ENCODE measurements around the gene WDR33. TPM values are rescaled to one million over a fixed set of nuclear protein-coding genes. Genes with fewer than 3 reads are reported as not detected.
"Not testable (repeated sequence)": the region's sequence is repeated elsewhere in the genome, so short reads cannot be mapped to it uniquely, and the experiment has no call there.

WDR33 gene
- total RNA-seq, 1 experiment from 2014 or later, result 46.7 TPM

DNA sequence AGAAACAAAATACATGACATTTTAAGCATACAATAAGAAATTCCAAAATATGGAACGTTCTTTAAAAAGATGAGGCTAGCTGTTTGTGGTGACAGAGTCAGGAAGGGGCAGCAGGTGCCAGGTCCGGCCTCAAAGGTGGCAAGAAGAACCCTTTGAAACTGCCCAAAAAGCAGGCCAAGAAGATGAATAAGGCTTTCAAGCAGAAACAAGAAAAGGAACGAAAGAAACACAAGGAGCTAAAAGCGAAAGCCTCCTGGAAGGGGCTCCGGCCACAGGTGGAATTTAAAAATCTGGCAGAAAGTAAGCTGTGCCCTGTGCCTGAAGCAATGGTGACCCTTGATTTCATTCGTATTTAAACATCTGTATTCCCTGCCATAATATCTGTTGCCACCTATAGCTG is 5.5 kb downstream of the WDR33 start:
- Mint-ChIP-seq H3K36me3 (ENCODE audit: insufficient read depth, unreplicated experiment) (peaks cover 47% of the 10 kb centered on the region), H3K27ac (ENCODE audit: low read depth, unreplicated experiment) (no peak overlapping the region), H3K9me3 (ENCODE audit: unreplicated experiment) (no peaks in the 10 kb centered on the region), H3K27me3 (ENCODE audit: insufficient read depth, unreplicated experiment) (no peaks in the 10 kb centered on the region), H3K4me1 (ENCODE audit: insufficient read depth, unreplicated experiment) (peaks cover 26% of the 10 kb centered on the region), H3K4me3 (ENCODE audit: unreplicated experiment) (no peak overlapping the region)
- no TSS peak for BruUV-seq (replicated peaks)
- CTCF ChIA-PET, result interaction anchor here (0.6 to 0.7 kb wide), 4 partner anchors 28 to 354 kb away, joined by 3 to 6 read pairs (median 4); no protein-coding TSS in a partner anchor
- DNase-seq (ENCODE audit: unreplicated experiment), result no peak
- intact Hi-C loops (cut with micrococcal nuclease), result no loop called here
- TF ChIP-seq, protein P1, sequence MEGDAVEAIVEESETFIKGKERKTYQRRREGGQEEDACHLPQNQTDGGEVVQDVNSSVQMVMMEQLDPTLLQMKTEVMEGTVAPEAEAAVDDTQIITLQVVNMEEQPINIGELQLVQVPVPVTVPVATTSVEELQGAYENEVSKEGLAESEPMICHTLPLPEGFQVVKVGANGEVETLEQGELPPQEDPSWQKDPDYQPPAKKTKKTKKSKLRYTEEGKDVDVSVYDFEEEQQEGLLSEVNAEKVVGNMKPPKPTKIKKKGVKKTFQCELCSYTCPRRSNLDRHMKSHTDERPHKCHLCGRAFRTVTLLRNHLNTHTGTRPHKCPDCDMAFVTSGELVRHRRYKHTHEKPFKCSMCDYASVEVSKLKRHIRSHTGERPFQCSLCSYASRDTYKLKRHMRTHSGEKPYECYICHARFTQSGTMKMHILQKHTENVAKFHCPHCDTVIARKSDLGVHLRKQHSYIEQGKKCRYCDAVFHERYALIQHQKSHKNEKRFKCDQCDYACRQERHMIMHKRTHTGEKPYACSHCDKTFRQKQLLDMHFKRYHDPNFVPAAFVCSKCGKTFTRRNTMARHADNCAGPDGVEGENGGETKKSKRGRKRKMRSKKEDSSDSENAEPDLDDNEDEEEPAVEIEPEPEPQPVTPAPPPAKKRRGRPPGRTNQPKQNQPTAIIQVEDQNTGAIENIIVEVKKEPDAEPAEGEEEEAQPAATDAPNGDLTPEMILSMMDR (IDR thresholded peaks at IDR 0.05; ENCODE audit: unreplicated experiment), result no peak
- POLR2A ChIA-PET, result no interaction called here

- Mint-ChIP-seq H3K27me3 (ENCODE audit: insufficient read depth, unreplicated experiment) (no peaks in the 10 kb centered on the region), H3K4me3 (ENCODE audit: unreplicated experiment) (no peak overlapping the region), H3K9me3 (ENCODE audit: unreplicated experiment) (no peaks in the 10 kb centered on the region), H3K27ac (ENCODE audit: low read depth, unreplicated experiment) (no peak overlapping the region), H3K4me1 (ENCODE audit: insufficient read depth, unreplicated experiment) (peaks cover 6% of the 10 kb centered on the region), H3K36me3 (ENCODE audit: insufficient read depth, unreplicated experiment) (peaks cover 34% of the 10 kb centered on the region)
- DNase-seq (ENCODE audit: unreplicated experiment), result no peak
- BruUV-seq (replicated peaks), result no TSS peak
- ChIA-PET CTCF (no interaction called here), POLR2A (no interaction called here)
- intact Hi-C loops (cut with micrococcal nuclease), result no loop called here
- TF ChIP-seq, protein P1 (IDR thresholded peaks at IDR 0.05; ENCODE audit: unreplicated experiment), result no peak
These were observed 11.0 kb downstream of the WDR33 start for GRCh38 chr2:127799926-127800325.

- H3K4me3 Mint-ChIP-seq (ENCODE audit: unreplicated experiment), result no peak overlapping the region
- ChIA-PET CTCF (no interaction called here), POLR2A (interaction anchor here (0.6 to 0.8 kb wide), 2 partner anchors 13 to 23 kb away, joined by 4 to 5 read pairs; no protein-coding TSS in a partner anchor)
- no peak for DNase-seq (ENCODE audit: unreplicated experiment)
- BruUV-seq (replicated peaks), result no TSS peak
- peaks cover 35% of the 10 kb centered on the region for H3K36me3 Mint-ChIP-seq (ENCODE audit: insufficient read depth, unreplicated experiment)
- peaks cover 3% of the 10 kb centered on the region for H3K4me1 Mint-ChIP-seq (ENCODE audit: insufficient read depth, unreplicated experiment)
- intact Hi-C loops (cut with micrococcal nuclease), result no loop called here
- no peak overlapping the region for H3K27ac Mint-ChIP-seq (ENCODE audit: low read depth, unreplicated experiment)
- no peaks in the 10 kb centered on the region for H3K27me3 Mint-ChIP-seq (ENCODE audit: insufficient read depth, unreplicated experiment)
- no peaks in the 10 kb centered on the region for H3K9me3 Mint-ChIP-seq (ENCODE audit: unreplicated experiment)
- TF ChIP-seq, protein P1 (IDR thresholded peaks at IDR 0.05; ENCODE audit: unreplicated experiment), result no peak
These were observed 14.6 kb downstream of the WDR33 start for GRCh38 chr2:127796389-127796788.

DNA sequence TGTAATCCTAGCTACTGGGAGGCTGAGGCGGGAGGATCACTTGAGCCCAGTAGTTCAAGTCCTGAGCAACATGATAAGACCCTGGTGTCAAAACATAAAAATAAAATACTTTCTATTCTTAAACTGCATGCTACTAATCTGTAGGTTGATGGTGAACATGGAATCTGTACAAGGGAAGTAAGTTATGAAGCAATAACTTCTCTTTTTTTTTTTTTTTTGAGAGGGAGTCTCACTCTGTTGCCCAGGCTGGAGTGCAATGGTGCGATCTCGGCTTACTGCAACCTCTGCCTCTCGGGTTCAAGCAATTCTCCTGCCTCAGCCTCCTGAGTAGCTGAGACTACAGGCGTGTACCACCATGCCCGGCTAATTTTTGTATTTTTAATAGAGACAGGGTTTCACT is 16.1 kb downstream of the WDR33 start:
- POLR2A ChIA-PET, result interaction anchor here (1.2 kb wide), 2 partner anchors 15 to 62 kb away, joined by 3 read pairs; no protein-coding TSS in a partner anchor
- DNase-seq (ENCODE audit: unreplicated experiment); H3K9me3 Mint-ChIP-seq (ENCODE audit: unreplicated experiment); H3K4me3 Mint-ChIP-seq (ENCODE audit: unreplicated experiment); intact Hi-C loops (cut with micrococcal nuclease); BruUV-seq (replicated peaks); CTCF ChIA-PET; H3K27ac Mint-ChIP-seq (ENCODE audit: low read depth, unreplicated experiment); H3K4me1 Mint-ChIP-seq (ENCODE audit: insufficient read depth, unreplicated experiment); H3K27me3 Mint-ChIP-seq (ENCODE audit: insufficient read depth, unreplicated experiment): not testable (repeated sequence)
- H3K36me3 Mint-ChIP-seq (ENCODE audit: insufficient read depth, unreplicated experiment), result peaks cover 25% of the 10 kb centered on the region

DNA sequence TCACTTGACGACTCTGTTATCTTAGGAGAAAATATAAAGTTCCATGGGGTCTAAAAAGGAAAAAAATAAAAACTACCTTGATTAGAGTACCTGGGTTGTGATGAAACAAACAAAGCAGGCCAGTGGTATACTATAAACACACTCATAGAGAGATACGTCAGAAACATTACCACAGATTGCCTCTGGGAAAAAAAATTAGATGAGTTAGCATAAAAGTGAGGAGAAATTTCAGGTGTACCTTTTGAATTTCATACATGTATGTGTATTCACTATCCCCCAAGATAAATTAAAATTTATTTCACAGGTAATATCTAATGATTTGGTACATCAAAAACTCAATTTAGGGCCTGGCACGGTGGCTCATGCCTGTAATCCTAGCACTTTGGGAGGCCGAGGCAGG is 18.2 kb downstream of the WDR33 start:
- BruUV-seq (replicated peaks), result no TSS peak
- intact Hi-C loops (cut with micrococcal nuclease), result no loop called here
- TF ChIP-seq, protein P1 (IDR thresholded peaks at IDR 0.05; ENCODE audit: unreplicated experiment), result no peak
- Mint-ChIP-seq H3K27ac (ENCODE audit: low read depth, unreplicated experiment) (no peak overlapping the region), H3K36me3 (ENCODE audit: insufficient read depth, unreplicated experiment) (peaks cover 26% of the 10 kb centered on the region), H3K4me3 (ENCODE audit: unreplicated experiment) (no peak overlapping the region), H3K4me1 (ENCODE audit: insufficient read depth, unreplicated experiment) (peaks cover 3% of the 10 kb centered on the region), H3K27me3 (ENCODE audit: insufficient read depth, unreplicated experiment) (no peaks in the 10 kb centered on the region), H3K9me3 (ENCODE audit: unreplicated experiment) (no peaks in the 10 kb centered on the region)
- ChIA-PET CTCF (interaction anchor here (0.6 to 0.8 kb wide), 2 partner anchors 64 to 1594 kb away, joined by 3 read pairs; no protein-coding TSS in a partner anchor), POLR2A (no interaction called here)
- no peak for DNase-seq (ENCODE audit: unreplicated experiment)

Measured in MCF 10A (cell line).